NCI-H1105 treated with DMSO at 0.1 percent for 48 hours (cell line): ENCODE results near the gene CIB4.

Experiments
- DNase-seq: peaks from one replicate; lab custom pipeline; 2025; lab: John Stamatoyannopoulos, UW

Gene CIB4

GRCh38 chr2:26550276-26551015 is 90.7 kb downstream of the CIB4 start:
- DNase-seq, result peak; percentile 68

DNA sequence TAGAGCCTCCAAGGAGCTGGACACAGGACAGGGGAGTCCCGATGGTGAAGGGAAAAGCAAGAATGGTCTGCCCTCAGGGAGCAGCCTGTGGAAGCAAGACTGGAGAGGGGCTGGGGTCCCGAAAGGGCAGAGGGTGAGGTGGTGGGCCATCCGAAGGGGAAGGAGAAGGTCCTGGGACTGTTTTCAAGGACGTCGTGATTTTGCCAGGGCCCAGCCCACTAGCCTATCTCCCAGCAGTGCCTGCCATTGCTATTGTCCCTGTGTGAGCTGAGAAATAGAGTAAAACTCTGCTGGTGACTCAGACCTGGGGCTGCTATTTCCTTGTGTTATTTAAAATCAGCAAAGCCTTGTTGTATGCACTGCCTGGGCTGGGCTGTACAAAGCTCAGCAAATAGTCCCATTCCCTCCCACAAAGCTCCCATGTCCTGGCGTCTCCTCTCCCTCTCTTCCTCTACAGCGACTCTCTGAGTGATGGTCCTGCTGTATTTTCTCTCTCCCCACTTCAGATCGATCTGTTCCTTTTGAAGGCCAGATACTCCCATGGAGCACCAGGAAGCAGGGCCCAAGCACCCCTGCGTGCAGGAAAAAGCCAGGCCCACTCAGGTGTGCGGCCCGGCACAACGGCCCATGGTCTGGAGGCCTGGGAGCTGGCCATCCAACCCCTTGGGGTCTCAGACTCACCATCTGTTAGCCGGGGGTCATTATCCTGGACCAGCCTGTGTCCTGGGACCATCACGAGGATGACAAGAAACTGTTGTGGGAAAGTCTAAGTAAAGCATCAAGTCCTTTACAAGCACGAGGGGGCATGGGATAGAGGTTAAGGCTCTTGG is 98.3 kb downstream of the CIB4 start:
- no peak for DNase-seq

DNA sequence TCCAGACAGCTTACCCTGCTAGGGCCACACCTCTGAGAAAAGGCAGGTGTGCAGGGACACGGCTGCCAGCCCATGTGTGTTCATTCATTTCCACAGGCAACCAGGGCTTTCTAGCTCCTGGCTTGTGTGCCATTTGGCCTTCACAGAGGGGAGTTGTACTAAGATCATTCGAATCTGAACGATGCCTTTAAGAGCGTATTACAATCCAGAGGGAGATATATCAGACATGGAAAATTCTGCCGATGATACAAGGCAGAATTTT is 99.0 kb downstream of the CIB4 start:
- DNase-seq, result peak; percentile 61

- peak; percentile 69 for DNase-seq
Measured at GRCh38 chr2:26541401-26542193, 99.6 kb downstream of the CIB4 start.

DNA sequence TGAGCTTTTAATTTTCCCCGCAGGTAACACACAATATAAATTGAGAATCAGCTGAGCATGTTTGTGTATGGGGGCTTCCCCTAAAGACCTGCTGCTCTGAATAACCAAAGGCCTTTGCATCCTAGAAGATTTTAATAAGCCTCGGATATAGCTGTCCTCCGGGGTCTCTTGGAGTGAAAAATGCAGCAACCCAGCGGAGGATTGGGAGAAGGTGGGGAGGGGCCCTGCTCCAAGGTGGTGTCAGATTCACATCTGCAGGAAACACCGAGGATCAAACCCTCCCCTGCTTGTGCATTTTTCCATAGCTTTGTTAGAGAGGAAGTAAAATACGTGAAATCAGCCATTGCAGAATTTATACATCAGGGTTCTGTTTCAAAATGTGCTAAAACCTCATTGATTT is 100.2 kb downstream of the CIB4 start:
- peak; percentile 20 for DNase-seq

- DNase-seq, result no peak
Measured at GRCh38 chr2:26540306-26540705, 100.9 kb downstream of the CIB4 start.

GRCh38 chr2:26537826-26538475 is 103.2 kb downstream of the CIB4 start:
- DNase-seq, result no peak

DNA sequence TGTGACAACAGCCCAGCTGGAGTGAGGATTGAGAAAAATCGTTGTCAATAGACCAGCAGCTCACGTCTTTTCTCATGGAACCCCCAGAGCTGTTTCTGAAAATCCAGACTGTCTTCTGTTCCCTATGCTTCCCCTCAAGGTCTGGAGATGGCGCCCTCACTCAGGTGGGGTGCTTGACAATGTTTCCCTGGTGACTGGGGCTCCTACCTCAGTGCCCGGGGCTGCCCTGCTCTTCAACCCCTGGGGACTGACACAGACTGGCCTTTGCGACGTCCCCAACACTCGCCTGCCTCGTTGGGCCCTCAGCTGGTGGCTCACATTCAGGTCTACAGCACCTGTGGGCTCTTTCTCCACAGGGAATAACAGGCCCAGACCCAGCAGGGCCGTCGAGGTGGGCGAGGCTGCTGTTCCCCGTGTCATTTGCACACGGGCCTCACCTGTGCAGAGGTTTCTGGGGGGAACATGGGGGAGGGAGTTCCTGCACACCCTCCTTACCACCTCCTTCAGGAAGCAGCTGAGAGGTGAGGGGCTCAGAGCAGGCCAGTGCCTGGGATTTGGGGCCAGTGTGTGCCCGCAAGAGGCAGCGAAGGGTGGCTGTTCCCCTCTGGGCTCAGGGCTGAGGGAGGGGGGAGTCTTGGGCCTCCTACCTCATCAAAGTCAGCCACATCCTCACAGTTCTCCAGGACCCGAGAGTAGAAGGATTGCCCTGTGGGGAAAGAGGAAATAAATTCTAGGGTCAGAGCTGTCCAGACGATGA is 103.9 kb downstream of the CIB4 start:
- no peak for DNase-seq

GRCh38 chr2:26536371-26537068 is 104.6 kb downstream of the CIB4 start:
- DNase-seq, result no peak

GRCh38 chr2:26535663-26536275 is 105.4 kb downstream of the CIB4 start:
- DNase-seq, result no peak

- DNase-seq, result no peak
Measured at GRCh38 chr2:26534865-26535662, 106.1 kb downstream of the CIB4 start.

GRCh38 chr2:26534098-26534864 is 106.9 kb downstream of the CIB4 start:
- DNase-seq, result no peak

DNA sequence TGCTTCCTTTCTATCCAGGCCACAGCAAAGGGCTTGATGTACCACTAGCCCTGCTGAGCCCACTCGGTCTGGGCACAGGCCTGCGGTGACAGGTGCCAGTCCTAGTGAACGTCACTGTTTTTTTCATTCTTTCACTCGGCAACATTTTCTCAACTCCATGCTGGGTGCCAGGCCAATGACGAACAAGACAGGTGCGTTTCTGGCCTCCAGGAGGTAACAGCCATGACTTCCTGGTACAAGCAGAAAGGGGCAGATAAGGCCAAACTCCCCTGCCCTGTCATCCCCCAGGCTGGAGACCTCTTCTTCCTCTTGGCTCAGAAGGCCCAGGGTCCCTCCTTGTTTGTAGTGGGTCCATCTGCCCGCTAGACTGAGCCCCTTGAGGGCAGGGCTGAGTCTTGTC is 107.5 kb downstream of the CIB4 start:
- no peak for DNase-seq

DNA sequence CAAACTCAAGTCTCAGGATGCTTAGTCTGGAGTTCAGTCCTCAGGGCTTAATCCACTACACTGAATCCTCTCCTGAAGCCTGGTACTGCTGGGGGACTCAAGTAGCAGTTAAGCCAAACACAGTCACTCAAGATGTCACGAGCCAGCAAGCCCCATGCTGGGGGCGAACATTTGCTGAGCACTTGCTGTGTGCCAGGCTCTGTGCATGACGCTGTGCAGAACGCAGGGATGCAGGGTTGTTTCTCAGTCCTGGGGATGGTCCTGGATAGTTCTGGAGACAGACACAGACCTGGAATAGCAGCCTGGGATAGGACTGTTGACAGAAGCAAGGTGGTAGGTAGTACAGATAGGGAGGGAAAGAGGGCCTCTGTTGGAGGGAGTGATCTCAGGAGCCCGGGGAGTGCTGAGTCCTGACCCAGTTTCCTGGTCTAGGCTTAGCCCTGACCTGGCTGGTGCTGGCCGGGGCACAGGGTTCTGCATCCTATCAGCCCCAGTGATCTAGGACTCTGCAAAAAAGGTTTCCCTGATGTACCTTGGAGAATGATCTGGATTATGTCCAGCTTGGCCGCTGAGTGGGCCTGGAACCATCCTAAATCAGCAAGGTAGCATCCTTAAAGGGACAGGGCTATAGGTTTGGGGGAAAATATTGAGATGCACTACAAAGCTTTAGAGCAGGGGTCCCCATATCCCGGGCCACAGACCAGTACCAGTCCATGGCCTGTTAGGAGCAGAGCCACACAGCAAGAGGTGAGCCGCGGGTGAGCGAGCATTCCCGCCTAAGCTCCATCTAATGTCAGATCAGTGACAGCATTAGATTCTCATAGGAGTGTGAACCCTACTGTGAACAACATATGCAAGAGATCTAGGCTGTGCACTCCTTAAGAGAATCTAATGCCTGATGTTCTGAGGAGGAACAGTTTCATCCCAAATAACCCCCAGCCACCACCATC is 108.6 kb downstream of the CIB4 start:
- DNase-seq, result no peak
